Ishikawa (cell line): ENCODE results near the gene PTPRM.

Experiments
- CEBPB ChIP-seq: IDR thresholded peaks from 2 replicates; pipeline ENCODE4 v1.6.1; 2012
- CREB1 ChIP-seq: IDR thresholded peaks from 2 replicates; pipeline ENCODE4 v1.6.1; 2012; ENCODE audit warnings: low read depth
- EGR1 ChIP-seq: IDR thresholded peaks from 2 replicates; pipeline ENCODE4 v1.6.1; 2012
- EP300 ChIP-seq: IDR thresholded peaks from 2 replicates; pipeline ENCODE4 v1.6.1; 2012; ENCODE audit warnings: borderline replicate concordance
- FOXM1 ChIP-seq: IDR thresholded peaks from 2 replicates; pipeline ENCODE4 v1.6.1; 2012; ENCODE audit warnings: low read depth, borderline replicate concordance
- NFIC ChIP-seq: IDR thresholded peaks from 2 replicates; pipeline ENCODE4 v1.6.1; 2012
- RAD21 ChIP-seq: IDR thresholded peaks from 2 replicates; pipeline ENCODE4 v1.6.1; 2012; ENCODE audit warnings: low read depth
- TAF1 ChIP-seq: IDR thresholded peaks from 2 replicates; pipeline ENCODE4 v1.6.1; 2012; ENCODE audit warnings: low read depth, mild to moderate bottlenecking
- TCF12 ChIP-seq: IDR thresholded peaks from 2 replicates; pipeline ENCODE4 v1.6.1; 2012; ENCODE audit warnings: low read depth
- TEAD4 ChIP-seq: IDR thresholded peaks from 2 replicates; pipeline ENCODE4 v1.6.1; 2012
- YY1 ChIP-seq: IDR thresholded peaks from 2 replicates; pipeline ENCODE4 v1.6.1; 2012; ENCODE audit warnings: low read depth
- ZBTB7A ChIP-seq: IDR thresholded peaks from 2 replicates; pipeline ENCODE4 v1.6.1; 2012; ENCODE audit warnings: low read depth
- TF ChIP-seq, protein P1 (sequence below): IDR thresholded peaks from 2 replicates; pipeline ENCODE4 v1.6.1; 2012
- TF ChIP-seq, protein P2 (sequence below): IDR thresholded peaks from 2 replicates; pipeline ENCODE4 v1.6.1; 2012
- TF ChIP-seq, protein P3 (sequence below): IDR thresholded peaks from 2 replicates; pipeline ENCODE4 v1.6.1; 2012; ENCODE audit warnings: low read depth, mild to moderate bottlenecking

Gene PTPRM

DNA sequence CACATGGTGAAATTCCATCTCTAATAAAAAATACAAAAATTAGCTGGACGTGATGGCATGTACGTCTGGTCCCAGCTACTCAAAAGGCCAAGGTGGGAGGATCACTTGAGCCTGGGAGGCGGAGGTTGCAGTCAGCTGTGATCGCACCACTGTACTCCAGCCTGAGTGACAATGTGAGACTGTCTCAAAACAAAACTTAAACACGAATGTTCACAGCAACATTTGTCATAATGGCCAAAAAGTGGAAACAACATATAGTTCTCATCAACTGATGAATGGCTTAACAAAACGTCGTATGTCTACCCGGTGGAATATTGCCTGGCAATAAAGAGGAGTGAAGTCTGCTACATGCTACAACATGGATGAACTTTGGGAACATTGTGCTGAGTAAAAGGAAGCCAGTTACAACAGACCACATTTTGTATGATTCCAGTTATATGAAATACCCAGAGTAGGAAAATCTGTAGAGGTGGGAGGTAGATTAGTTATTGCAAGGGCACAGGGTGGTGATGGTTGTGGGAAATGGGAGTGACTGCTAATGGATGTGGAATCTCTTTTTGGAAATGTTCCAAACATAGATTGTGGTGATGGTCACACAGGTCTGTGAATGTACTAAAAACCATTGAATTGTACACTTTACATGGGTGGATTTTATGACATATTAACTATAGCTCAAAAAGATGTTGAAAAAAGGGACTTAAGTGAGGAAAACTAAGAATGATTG, 478.2 kb downstream of the PTPRM start:
- TF ChIP-seq TCF12 (no peak), CEBPB (no peak), CREB1 (no peak), EP300 (no peak), RAD21 (no peak), ZBTB7A (no peak), NFIC (no peak), FOXM1 (no peak)
- TF ChIP-seq, protein P1, sequence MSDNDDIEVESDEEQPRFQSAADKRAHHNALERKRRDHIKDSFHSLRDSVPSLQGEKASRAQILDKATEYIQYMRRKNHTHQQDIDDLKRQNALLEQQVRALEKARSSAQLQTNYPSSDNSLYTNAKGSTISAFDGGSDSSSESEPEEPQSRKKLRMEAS, result no peak
- TF ChIP-seq, protein P2, sequence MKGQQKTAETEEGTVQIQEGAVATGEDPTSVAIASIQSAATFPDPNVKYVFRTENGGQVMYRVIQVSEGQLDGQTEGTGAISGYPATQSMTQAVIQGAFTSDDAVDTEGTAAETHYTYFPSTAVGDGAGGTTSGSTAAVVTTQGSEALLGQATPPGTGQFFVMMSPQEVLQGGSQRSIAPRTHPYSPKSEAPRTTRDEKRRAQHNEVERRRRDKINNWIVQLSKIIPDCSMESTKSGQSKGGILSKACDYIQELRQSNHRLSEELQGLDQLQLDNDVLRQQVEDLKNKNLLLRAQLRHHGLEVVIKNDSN, result no peak

DNA sequence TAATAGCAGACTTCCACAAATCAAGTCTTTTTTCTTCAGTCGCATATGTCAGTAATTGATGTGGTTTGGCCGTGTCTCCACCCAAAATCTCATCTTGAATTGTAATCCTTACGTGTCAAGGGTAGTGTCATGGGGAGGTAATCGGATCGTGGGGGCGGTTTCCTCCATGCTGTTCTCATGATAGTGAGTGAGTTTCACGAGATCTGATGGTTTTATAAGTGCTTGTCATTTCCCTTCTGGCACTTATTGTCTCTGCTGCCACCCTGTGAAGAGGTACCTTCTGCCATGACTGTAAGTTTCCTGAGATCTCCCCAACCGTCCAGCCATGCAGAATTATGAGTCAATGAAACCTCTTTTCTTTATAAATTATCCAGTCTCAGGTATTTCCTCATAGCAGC, 478.8 kb downstream of the PTPRM start:
- TF ChIP-seq EGR1, result no peak
- TF ChIP-seq EP300, result no peak
- no peak for TF ChIP-seq YY1
- TF ChIP-seq FOXM1, result no peak

DNA sequence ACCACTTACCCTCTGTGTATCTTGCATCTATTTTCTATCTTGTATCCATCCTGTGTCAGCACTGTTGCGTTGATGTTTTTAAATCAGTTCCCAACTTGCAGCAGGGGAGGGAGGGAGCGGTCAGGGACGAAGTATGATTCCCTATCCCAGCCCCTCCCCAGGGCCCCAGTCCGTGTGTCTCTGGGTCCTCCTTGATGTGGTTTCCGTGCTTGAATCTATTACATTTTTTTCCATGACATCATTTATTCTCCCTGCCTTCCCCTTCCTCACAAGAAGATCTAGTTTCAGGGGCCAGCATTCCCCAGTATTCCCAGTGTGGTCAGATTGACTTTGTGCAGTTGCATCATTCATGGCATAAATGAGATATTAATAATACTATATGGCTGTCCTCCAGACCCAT, 479.3 kb downstream of the PTPRM start:
- TF ChIP-seq TEAD4 (no peak), CREB1 (no peak), RAD21 (no peak), ZBTB7A (no peak), FOXM1 (no peak), EGR1 (no peak), EP300 (no peak), NFIC (no peak)
- TF ChIP-seq, protein P1, result no peak
- TF ChIP-seq, protein P3, sequence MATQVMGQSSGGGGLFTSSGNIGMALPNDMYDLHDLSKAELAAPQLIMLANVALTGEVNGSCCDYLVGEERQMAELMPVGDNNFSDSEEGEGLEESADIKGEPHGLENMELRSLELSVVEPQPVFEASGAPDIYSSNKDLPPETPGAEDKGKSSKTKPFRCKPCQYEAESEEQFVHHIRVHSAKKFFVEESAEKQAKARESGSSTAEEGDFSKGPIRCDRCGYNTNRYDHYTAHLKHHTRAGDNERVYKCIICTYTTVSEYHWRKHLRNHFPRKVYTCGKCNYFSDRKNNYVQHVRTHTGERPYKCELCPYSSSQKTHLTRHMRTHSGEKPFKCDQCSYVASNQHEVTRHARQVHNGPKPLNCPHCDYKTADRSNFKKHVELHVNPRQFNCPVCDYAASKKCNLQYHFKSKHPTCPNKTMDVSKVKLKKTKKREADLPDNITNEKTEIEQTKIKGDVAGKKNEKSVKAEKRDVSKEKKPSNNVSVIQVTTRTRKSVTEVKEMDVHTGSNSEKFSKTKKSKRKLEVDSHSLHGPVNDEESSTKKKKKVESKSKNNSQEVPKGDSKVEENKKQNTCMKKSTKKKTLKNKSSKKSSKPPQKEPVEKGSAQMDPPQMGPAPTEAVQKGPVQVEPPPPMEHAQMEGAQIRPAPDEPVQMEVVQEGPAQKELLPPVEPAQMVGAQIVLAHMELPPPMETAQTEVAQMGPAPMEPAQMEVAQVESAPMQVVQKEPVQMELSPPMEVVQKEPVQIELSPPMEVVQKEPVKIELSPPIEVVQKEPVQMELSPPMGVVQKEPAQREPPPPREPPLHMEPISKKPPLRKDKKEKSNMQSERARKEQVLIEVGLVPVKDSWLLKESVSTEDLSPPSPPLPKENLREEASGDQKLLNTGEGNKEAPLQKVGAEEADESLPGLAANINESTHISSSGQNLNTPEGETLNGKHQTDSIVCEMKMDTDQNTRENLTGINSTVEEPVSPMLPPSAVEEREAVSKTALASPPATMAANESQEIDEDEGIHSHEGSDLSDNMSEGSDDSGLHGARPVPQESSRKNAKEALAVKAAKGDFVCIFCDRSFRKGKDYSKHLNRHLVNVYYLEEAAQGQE, result no peak
- TF ChIP-seq, protein P2, result no peak

DNA sequence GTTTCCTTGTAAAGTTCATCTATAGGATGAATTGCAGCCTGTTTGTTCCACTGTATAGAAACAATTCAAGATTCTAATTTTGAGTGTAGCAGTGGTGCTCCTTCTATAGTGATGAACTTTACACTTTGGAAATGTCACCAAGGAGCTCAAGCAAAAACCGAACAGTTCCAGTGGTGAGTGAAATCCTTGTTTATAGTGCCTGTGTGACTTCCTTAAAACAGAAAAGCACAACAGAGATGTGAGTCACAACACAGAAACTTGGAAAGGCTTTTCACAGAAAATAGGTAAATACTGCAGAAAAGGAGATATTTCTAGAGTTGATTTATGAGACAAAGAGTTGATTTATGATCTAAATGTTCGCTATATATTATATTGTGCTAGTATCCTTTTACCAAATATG, 482.0 kb downstream of the PTPRM start:
- TF ChIP-seq, protein P3, result no peak
- TF ChIP-seq, protein P1, result no peak
- no peak for TF ChIP-seq TCF12
- no peak for TF ChIP-seq ZBTB7A
- TF ChIP-seq EP300, result no peak
- TF ChIP-seq CEBPB, result no peak
- TF ChIP-seq YY1, result no peak
- TF ChIP-seq, protein P2, result no peak
- no peak for TF ChIP-seq TEAD4
- no peak for TF ChIP-seq TAF1

DNA sequence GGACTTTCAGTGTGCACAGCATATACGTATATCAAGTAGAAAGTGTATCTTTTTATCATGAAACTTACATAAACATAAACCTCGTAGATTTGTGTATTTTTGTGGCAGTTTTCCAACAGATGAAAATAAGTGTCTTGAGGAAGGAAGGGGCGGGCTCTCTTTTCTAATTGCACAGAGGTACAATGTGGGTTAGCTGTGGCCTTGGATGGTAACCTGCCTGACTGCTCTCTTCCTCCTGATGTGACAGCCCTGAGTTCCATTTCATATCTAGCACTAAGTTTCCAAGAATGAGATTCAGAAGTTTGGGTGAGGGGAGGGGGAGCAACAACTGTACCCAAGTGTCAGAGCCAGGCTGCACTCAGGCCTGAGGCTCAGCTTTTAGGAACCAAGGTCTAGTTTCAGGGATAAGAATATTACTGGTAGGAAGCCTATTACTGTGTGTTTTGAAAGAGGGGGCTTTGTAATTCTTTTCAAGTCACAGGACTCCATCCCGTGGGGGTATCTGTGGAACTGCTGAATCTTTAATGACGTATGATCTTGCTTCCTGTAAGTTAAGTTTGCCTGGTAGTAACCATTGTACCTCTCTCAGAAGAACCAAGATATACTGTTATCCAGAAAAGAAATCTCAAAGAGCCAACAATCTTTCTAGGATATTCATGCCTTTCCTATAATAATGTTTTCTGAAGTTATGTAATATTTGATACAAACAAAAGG, 483.7 kb downstream of the PTPRM start:
- TF ChIP-seq CEBPB (no peak), EP300 (no peak), EGR1 (no peak), TEAD4 (no peak), YY1 (no peak), CREB1 (no peak)
- TF ChIP-seq, protein P2, result no peak
- TF ChIP-seq, protein P1, result no peak
